ENCODE data around the gene SUV39H1.
"Not testable (repeated sequence)": the region's sequence is repeated elsewhere in the genome, so short reads cannot be mapped to it uniquely, and the experiment has no call there.

SUV39H1 gene

DNA sequence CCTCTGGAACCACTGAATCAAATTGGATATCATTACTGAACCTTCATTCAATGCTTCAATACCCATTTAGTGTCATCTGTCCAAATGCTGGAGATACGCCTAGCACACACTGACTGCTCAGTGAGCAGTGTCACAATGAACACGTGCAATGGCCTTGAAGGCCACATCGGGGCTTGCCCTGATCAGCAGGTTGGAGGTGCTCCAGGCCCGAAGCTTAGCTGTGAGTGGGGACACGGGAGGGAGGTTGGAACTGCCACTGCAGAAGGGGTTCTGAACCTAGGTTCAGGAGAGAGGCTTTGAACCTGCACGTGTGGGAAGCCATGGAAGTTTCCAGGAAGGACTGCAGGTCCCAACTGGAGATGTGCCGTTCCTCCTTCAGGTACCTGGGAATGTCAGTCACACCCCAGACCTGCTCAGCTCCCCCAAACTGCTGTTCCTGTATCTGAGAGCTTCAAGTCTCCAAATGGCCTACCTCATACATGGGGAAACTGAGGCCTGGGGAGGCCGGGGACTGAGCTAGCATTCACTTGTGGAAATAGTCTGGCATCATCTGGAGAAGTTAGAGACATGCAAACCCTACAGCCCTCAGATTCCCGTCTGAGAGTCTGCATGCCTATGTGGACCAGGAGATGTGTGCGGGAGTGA is 14.9 kb upstream of the SUV39H1 start:
- H3K9ac ChIP-seq: no peak overlapping the region
- no peaks in the 10 kb centered on the region for H4K20me1 ChIP-seq (ENCODE audit: insufficient read depth)
- H3K79me2 ChIP-seq (ENCODE audit: insufficient read depth, low read depth): no peaks in the 10 kb centered on the region
- no peaks in the 10 kb centered on the region for H3K27me3 ChIP-seq (ENCODE audit: insufficient read depth, low read depth)
- H3K4me2 ChIP-seq: no peak overlapping the region
- H3K4me3 ChIP-seq (IDR thresholded peaks at IDR 0.05; ENCODE audit: insufficient read depth, low read depth, low read length): no peak overlapping the region
- TF ChIP-seq, protein P1, sequence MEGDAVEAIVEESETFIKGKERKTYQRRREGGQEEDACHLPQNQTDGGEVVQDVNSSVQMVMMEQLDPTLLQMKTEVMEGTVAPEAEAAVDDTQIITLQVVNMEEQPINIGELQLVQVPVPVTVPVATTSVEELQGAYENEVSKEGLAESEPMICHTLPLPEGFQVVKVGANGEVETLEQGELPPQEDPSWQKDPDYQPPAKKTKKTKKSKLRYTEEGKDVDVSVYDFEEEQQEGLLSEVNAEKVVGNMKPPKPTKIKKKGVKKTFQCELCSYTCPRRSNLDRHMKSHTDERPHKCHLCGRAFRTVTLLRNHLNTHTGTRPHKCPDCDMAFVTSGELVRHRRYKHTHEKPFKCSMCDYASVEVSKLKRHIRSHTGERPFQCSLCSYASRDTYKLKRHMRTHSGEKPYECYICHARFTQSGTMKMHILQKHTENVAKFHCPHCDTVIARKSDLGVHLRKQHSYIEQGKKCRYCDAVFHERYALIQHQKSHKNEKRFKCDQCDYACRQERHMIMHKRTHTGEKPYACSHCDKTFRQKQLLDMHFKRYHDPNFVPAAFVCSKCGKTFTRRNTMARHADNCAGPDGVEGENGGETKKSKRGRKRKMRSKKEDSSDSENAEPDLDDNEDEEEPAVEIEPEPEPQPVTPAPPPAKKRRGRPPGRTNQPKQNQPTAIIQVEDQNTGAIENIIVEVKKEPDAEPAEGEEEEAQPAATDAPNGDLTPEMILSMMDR (conservative IDR thresholded peaks at IDR 0.05; ENCODE audit: low read depth, low read length): no peak
- H3K36me3 ChIP-seq (ENCODE audit: insufficient read depth): no peaks in the 10 kb centered on the region
- H3K27ac ChIP-seq: no peak overlapping the region
- H3K4me1 ChIP-seq (ENCODE audit: low read depth, poor library complexity, severe bottlenecking): peaks cover 9% of the 10 kb centered on the region
- H2AFZ ChIP-seq (ENCODE audit: low read depth): no peak overlapping the region

DNA sequence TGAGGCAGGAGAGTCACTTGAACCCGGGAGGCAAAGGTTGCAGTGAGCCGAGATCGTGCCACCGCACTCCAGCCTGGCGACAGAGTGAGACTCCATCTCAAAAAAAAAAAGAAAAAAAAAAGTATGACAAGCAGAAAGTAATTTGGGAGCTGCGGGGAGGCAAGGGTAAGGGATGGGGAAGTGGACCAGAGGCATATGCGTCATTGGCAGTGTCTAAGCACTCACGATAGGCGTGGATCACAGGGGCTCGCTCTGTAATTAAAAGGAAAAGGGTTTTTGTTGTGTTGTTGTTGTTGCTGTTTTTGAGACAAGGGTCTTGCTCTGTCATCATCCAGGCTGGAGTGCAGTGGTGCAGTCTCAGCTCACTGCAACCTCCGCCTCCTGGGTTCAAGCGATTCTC is 13.7 kb upstream of the SUV39H1 start:
- H3K27ac ChIP-seq; H3K4me2 ChIP-seq; H3K36me3 ChIP-seq (ENCODE audit: insufficient read depth); H3K4me3 ChIP-seq (IDR thresholded peaks at IDR 0.05; ENCODE audit: insufficient read depth, low read depth, low read length); H3K9ac ChIP-seq; H4K20me1 ChIP-seq (ENCODE audit: insufficient read depth); H3K79me2 ChIP-seq (ENCODE audit: insufficient read depth, low read depth); H3K4me1 ChIP-seq (ENCODE audit: low read depth, poor library complexity, severe bottlenecking); H3K27me3 ChIP-seq (ENCODE audit: insufficient read depth, low read depth); H2AFZ ChIP-seq (ENCODE audit: low read depth): not testable (repeated sequence)

DNA sequence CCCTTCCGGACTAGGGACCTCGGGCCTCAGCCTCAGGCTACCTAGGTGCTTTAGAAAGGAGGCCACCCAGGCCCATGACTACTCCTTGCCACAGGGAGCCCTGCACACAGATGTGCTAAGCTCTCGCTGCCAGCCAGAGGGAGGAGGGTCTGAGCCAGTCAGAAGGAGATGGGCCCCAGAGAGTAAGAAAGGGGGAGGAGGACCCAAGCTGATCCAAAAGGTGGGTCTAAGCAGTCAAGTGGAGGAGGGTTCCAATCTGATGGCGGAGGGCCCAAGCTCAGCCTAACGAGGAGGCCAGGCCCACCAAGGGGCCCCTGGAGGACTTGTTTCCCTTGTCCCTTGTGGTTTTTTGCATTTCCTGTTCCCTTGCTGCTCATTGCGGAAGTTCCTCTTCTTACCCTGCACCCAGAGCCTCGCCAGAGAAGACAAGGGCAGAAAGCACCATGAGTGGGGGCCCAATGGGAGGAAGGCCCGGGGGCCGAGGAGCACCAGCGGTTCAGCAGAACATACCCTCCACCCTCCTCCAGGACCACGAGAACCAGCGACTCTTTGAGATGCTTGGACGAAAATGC is 13.0 kb upstream of the SUV39H1 start, which contains the start of gene WAS:
Gene WAS, plus strand, starts transcription at position 389 of the 572 bp plus-strand sequence. Its CDS starts 55 bp downstream, at position 444.
- Histone ChIP-seq H3K27me3 (ENCODE audit: insufficient read depth, low read depth) (no peaks in the 10 kb centered on the region), H3K27ac (0 out of 2 replicates have a peak within 1 kb of the TSS, but pooled peaks have one; percentile 18), H3K4me3 (IDR thresholded peaks at IDR 0.05; ENCODE audit: insufficient read depth, low read depth, low read length) (no peak within 1 kb of the TSS), H3K79me2 (ENCODE audit: insufficient read depth, low read depth) (no peaks in the 10 kb centered on the region), H3K4me2 (peak within 1 kb of the TSS; percentile 29; the same call in 1 of the 2 replicates), H3K9ac (peak within 1 kb of the TSS; percentile 32; the same call in 1 of the 2 replicates), H3K4me1 (ENCODE audit: low read depth, poor library complexity, severe bottlenecking) (peaks cover 6% of the 10 kb centered on the region), H2AFZ (ENCODE audit: low read depth) (peak within 1 kb of the TSS; percentile 53; the same call in 1 of the 2 replicates), H4K20me1 (ENCODE audit: insufficient read depth) (no peaks in the 10 kb centered on the region), H3K36me3 (ENCODE audit: insufficient read depth) (no peaks in the 10 kb centered on the region)
- TF ChIP-seq, protein P1 (conservative IDR thresholded peaks at IDR 0.05; ENCODE audit: low read depth, low read length): no peak

DNA sequence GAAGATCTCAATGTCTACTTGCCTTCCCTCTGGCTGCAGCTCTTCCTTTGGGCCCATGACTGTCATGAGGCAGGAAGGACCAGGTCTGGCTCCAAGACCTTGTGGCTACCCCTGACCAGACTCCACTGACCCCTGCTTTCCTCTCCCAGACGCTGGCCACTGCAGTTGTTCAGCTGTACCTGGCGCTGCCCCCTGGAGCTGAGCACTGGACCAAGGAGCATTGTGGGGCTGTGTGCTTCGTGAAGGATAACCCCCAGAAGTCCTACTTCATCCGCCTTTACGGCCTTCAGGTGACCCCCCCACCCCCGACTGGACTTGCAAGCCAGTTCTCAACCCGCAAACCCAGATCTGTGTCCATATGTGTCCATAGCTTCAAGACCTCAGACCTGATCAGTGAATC is 12.4 kb upstream of the SUV39H1 start:
- H3K27me3 ChIP-seq (ENCODE audit: insufficient read depth, low read depth): no peaks in the 10 kb centered on the region
- H3K36me3 ChIP-seq (ENCODE audit: insufficient read depth): no peaks in the 10 kb centered on the region
- H3K79me2 ChIP-seq (ENCODE audit: insufficient read depth, low read depth): no peaks in the 10 kb centered on the region
- TF ChIP-seq, protein P1 (conservative IDR thresholded peaks at IDR 0.05; ENCODE audit: low read depth, low read length): no peak
- H2AFZ ChIP-seq (ENCODE audit: low read depth): peak overlapping the region; percentile 53; the same call in 1 of the 2 replicates
- H3K4me3 ChIP-seq (IDR thresholded peaks at IDR 0.05; ENCODE audit: insufficient read depth, low read depth, low read length): no peak overlapping the region
- H3K27ac ChIP-seq: no peak overlapping the region
- peak overlapping the region; percentile 32; the same call in 1 of the 2 replicates for H3K9ac ChIP-seq
- H3K4me2 ChIP-seq: 0 out of 2 replicates have a peak overlapping the region, but pooled peaks have one; percentile 29
- H3K4me1 ChIP-seq (ENCODE audit: low read depth, poor library complexity, severe bottlenecking): peaks cover 6% of the 10 kb centered on the region
- H4K20me1 ChIP-seq (ENCODE audit: insufficient read depth): no peaks in the 10 kb centered on the region

DNA sequence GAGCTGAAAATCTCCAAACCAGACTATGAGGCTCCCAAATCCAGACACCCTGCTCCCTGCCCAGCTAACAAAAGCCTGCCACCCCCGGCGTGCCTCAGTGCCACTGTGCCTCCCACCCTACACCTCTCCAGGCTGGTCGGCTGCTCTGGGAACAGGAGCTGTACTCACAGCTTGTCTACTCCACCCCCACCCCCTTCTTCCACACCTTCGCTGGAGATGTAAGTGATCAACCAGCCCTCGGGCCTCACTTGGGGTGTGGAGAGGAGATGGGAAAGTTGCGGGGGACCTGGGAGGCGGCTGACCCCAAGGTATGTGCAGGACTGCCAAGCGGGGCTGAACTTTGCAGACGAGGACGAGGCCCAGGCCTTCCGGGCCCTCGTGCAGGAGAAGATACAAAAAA is 11.1 kb upstream of the SUV39H1 start:
- H2AFZ ChIP-seq (ENCODE audit: low read depth): no peak overlapping the region
- H3K4me3 ChIP-seq (IDR thresholded peaks at IDR 0.05; ENCODE audit: insufficient read depth, low read depth, low read length): no peak overlapping the region
- no peak overlapping the region for H3K9ac ChIP-seq

More for the DNA sequence above, 11.1 kb upstream of the SUV39H1 start:
- no peaks in the 10 kb centered on the region for H4K20me1 ChIP-seq (ENCODE audit: insufficient read depth)
- H3K79me2 ChIP-seq (ENCODE audit: insufficient read depth, low read depth): no peaks in the 10 kb centered on the region
- no peak overlapping the region for H3K27ac ChIP-seq
- no peaks in the 10 kb centered on the region for H3K36me3 ChIP-seq (ENCODE audit: insufficient read depth)
- peaks cover 6% of the 10 kb centered on the region for H3K4me1 ChIP-seq (ENCODE audit: low read depth, poor library complexity, severe bottlenecking)
- H3K4me2 ChIP-seq: no peak overlapping the region
- TF ChIP-seq, protein P1 (conservative IDR thresholded peaks at IDR 0.05; ENCODE audit: low read depth, low read length): no peak
- H3K27me3 ChIP-seq (ENCODE audit: insufficient read depth, low read depth): no peaks in the 10 kb centered on the region
